A549 (cell line): Measurements from ENCODE around the gene SENP5.

Experiments
- BHLHE40 ChIP-seq: IDR thresholded peaks from 2 replicates; pipeline ENCODE4 v1.6.1; 2012; ENCODE audit warnings: low read depth, low read length, inconsistent platforms
- CBX2 ChIP-seq: fragments of 200-600 bp; sonication (generic); IDR thresholded peaks from 2 replicates; pipeline ENCODE4 v1.6.1; 2016; ENCODE audit warnings: low read depth, mild to moderate bottlenecking, borderline replicate concordance
- EHMT2 ChIP-seq: fragments of 200-600 bp; sonication (generic); IDR thresholded peaks from 2 replicates; pipeline ENCODE4 v1.6.1; 2016; ENCODE audit warnings: antibody characterized with exemption, low read depth, mild to moderate bottlenecking, moderate library complexity
- MAZ ChIP-seq: fragments of 150-350 bp; IDR thresholded peaks from 2 replicates; pipeline ENCODE4 v1.6.1; 2014; ENCODE audit warnings: antibody characterized with exemption, low read depth, low read length, borderline replicate concordance
- TF ChIP-seq, protein P1 (sequence below): IDR thresholded peaks from 2 replicates; pipeline ENCODE4 v1.6.1; 2012
- TF ChIP-seq, protein P2 (sequence below): fragments of >200 bp; sonication (Bioruptor Twin); formaldehyde crosslinking; IDR thresholded peaks from 3 replicates; pipeline ENCODE4 v1.5.1; 2016
- TF ChIP-seq, protein P3 (sequence below): fragments of 150-350 bp; IDR thresholded peaks from 2 replicates; pipeline ENCODE4 v1.6.1; 2014; ENCODE audit warnings: low read depth, mild to moderate bottlenecking, low read length

DNA sequence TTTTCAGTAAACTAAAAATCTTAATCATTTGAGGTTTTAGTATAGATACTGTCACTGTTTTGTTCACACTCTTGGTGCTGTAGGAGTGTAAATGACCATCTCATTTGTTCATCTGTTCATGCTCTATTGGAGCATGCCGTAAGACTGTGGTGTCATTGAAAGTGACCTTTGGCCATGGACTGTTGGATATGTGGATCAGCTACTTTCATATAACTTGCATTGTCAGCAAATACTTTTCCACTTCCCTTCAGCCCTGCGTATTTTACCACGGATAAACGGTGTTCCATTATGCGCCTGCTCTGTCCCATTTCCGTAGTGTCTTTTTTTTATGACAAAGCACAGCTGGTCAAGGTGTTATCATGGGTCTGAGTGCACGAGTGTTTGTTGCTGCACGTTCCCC is 32.6 kb upstream of the SENP5 start:
- TF ChIP-seq, protein P1, sequence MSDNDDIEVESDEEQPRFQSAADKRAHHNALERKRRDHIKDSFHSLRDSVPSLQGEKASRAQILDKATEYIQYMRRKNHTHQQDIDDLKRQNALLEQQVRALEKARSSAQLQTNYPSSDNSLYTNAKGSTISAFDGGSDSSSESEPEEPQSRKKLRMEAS = no peak
- TF ChIP-seq MAZ = no peak
- TF ChIP-seq BHLHE40 = no peak
- TF ChIP-seq, protein P2, sequence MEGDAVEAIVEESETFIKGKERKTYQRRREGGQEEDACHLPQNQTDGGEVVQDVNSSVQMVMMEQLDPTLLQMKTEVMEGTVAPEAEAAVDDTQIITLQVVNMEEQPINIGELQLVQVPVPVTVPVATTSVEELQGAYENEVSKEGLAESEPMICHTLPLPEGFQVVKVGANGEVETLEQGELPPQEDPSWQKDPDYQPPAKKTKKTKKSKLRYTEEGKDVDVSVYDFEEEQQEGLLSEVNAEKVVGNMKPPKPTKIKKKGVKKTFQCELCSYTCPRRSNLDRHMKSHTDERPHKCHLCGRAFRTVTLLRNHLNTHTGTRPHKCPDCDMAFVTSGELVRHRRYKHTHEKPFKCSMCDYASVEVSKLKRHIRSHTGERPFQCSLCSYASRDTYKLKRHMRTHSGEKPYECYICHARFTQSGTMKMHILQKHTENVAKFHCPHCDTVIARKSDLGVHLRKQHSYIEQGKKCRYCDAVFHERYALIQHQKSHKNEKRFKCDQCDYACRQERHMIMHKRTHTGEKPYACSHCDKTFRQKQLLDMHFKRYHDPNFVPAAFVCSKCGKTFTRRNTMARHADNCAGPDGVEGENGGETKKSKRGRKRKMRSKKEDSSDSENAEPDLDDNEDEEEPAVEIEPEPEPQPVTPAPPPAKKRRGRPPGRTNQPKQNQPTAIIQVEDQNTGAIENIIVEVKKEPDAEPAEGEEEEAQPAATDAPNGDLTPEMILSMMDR = no peak
- TF ChIP-seq EHMT2 = no peak
- TF ChIP-seq, protein P3, sequence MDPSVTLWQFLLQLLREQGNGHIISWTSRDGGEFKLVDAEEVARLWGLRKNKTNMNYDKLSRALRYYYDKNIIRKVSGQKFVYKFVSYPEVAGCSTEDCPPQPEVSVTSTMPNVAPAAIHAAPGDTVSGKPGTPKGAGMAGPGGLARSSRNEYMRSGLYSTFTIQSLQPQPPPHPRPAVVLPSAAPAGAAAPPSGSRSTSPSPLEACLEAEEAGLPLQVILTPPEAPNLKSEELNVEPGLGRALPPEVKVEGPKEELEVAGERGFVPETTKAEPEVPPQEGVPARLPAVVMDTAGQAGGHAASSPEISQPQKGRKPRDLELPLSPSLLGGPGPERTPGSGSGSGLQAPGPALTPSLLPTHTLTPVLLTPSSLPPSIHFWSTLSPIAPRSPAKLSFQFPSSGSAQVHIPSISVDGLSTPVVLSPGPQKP = no peak
- TF ChIP-seq CBX2 = no peak
